ENCODE results near the gene CTF1. TPM values are rescaled to one million over a fixed set of nuclear protein-coding genes. Genes with fewer than 3 reads are reported as not detected.

The CTF1 gene
- 0.19 and 0.65 TPM in 2 replicates for total RNA-seq

DNA sequence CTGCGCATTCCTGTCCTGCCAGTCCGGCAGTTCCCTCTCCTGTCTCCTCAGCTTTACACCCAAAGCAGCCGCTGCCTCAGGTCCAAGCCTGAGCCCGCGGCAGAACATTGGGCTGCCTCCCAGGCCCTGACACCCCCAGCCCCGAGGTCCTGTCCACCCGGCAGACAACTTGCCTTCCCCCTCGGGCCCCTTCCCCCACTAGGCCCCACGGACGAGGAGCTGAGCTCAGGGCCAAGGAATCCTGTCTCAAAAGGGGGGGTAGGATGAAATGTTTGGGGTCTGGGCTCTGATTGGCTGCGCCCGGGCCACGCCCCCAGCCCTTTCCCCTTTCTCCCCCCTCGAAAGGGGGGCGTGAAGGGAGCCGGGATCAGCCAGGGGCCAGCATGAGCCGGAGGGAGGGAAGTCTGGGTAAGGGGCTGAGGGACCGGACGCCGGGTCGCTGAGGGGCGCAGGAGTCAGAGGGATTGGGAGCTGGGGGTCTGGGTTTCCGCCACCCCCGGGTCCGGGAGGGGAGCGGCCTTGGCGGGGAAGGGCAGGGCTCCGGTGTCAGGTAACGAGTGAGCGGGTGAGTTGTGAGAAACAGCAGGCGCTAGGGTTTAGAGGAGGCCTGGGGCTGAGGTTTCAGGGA, at the start of gene CTF1:
TSS of gene CTF1 (plus strand) at position 354 of the 628 bp plus-strand sequence. CDS start at position 384, 30 bp downstream.

DNA sequence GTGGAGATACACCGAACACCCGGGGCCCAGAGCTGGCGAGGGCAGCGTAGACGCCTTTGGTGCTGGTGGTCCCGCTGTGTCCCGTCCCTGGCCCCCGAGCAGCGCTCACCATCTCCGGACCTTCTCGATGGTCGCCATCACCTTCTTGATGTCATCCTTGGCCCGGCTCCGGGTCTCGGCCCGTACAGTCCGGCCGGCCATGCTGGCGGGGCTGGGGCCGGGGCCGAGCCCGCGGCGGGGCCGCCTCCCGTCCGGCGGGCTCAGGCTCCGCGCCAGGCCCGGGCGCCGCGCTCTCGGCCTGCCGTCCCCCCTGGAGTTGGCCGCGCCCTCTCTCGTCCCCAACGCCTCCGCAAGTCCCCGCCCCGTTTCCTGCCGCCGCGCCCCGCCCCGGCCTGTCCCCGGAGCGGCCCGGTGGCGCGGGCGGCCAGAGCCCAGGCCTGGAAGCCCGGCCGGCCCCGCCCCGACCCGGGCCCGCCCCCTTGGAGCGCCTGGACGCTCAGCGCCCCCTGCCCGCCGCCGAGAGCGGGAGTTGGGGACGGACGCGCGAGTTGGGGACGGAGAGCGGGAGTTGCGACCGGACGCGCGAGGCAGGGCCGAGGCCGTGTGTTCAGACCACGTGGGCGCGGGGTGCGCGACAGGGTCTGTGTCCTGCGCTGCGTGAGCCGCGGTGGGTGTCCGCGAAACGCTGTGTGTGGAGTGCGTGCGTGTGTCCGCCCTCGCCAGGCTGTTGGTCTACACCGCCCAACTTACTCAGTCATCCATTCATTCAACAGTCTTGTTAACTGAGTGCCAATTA, 2.5 kb upstream of the CTF1 start, which contains the start of gene BCL7C:
TSS of gene BCL7C (minus strand) at position 334 of the 796 bp plus-strand sequence. CDS start at position 201, 133 bp downstream.

GRCh38 chr16:30923554-30924075, 27.2 kb downstream of the CTF1 start, which contains the start of gene FBXL19:
Gene FBXL19, plus strand, starts transcription at chr16:30923572. Its CDS starts 2,183 bp downstream, at chr16:30925755.

DNA sequence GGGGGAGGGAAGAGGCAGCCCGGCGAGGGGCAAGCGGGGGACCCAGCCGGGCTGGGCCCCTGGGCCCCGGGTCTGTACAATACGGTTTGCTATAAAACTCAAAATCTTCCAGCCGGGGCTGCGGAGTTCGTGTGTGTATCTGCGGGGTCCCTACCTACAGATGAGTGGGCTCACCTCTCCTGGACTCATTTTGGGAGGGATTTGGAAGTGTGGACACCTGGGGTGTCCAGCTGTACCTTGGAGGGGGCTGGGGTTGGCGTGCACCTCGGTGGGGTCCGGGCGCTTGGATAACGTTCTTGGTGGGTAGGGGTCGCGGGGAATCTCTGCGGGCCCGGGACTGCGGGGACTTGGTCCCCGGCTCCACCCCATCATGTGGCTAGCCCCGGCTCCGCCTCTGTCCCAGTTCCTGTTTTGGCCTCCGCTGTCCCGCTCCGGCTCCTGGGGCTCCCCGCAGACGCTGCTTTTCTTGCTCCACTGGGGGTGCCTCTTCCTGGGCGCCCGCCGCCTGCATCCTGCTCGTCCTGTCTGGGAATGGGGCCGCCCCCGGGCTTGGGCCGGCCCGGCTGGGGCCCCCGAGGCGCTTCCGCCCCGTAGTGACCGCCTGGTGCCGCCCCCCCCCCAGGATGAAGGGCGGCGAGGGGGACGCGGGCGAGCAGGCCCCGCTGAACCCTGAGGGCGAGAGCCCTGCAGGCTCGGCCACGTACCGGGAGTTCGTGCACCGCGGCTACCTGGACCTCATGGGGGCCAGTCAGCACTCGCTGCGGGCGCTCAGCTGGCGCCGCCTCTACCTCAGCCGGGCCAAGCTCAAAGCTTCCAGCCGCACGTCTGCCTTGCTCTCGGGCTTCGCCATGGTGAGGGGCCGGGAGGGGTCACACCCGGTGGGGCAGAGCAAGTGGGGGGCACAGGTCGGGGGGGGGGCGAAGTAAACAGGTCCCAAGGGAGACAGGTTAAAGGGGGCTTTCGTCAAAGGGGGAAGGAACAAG, 52.5 kb downstream of the CTF1 start, which contains the start of gene ORAI3:
TSS of gene ORAI3 (plus strand) at position 402 of the 983 bp plus-strand sequence. CDS start at position 624, 222 bp downstream.

Small RNA genes lying within 50 kb of the gene (small RNA-seq; reads per million reads assigned to genes)
- not detected for gene AC135048.1
- not detected for gene MIR4519
- not detected for gene MIR762

Other genes with a start within 250 kb of the CTF1 start
- 11.4 and 15.7 TPM in 2 replicates for gene PRR14, start 245.7 kb upstream of the CTF1 start, total RNA-seq
- 31.4 and 40.1 TPM in 2 replicates for gene FBRS, start 238.2 kb upstream of the CTF1 start, total RNA-seq
- 30.4 and 31.7 TPM in 2 replicates for gene SRCAP, start 197.4 kb upstream of the CTF1 start, total RNA-seq
- 20.9 and 25.4 TPM in 2 replicates for gene PHKG2, start 148.2 kb upstream of the CTF1 start, total RNA-seq
- 2.0 and 3.5 TPM in 2 replicates for gene CFAP119, start 134.6 kb upstream of the CTF1 start, total RNA-seq
- 89.9 and 94.1 TPM in 2 replicates for gene RNF40, start 134.3 kb upstream of the CTF1 start, total RNA-seq
- 13.9 and 18.3 TPM in 2 replicates for gene ZNF629, start 109.4 kb upstream of the CTF1 start, total RNA-seq
- 25.7 and 31.0 TPM in 2 replicates for gene BCL7C, start 2.5 kb upstream of the CTF1 start, total RNA-seq
- 33.7 and 42.1 TPM in 2 replicates for gene FBXL19, start 27.0 kb downstream of the CTF1 start, total RNA-seq
- 24.2 and 26.8 TPM in 2 replicates for gene ORAI3, start 52.5 kb downstream of the CTF1 start, total RNA-seq
- 5.1 and 16.0 TPM in 2 replicates for gene SETD1A, start 61.1 kb downstream of the CTF1 start, total RNA-seq
- 15.6 and 22.2 TPM in 2 replicates for gene HSD3B7, start 88.6 kb downstream of the CTF1 start, total RNA-seq
- 0.33 and 0.48 TPM in 2 replicates for gene STX1B, start 114.0 kb downstream of the CTF1 start, total RNA-seq
- gene STX4, start 136.9 kb downstream of the CTF1 start, total RNA-seq, result 22.5 and 25.1 TPM in 2 replicates
- gene ZNF668, start 177.6 kb downstream of the CTF1 start, total RNA-seq, result 12.4 and 16.0 TPM in 2 replicates
- gene ZNF646, start 177.8 kb downstream of the CTF1 start, total RNA-seq, result 20.8 and 23.5 TPM in 2 replicates
- gene PRSS53, start 192.3 kb downstream of the CTF1 start, total RNA-seq, result 1.3 and 2.3 TPM in 2 replicates
- gene VKORC1, start 198.2 kb downstream of the CTF1 start, total RNA-seq, result 60.6 and 96.4 TPM in 2 replicates
- gene BCKDK, start 211.8 kb downstream of the CTF1 start, total RNA-seq, result 45.9 and 56.5 TPM in 2 replicates
- gene KAT8, start 221.1 kb downstream of the CTF1 start, total RNA-seq, result 36.1 and 40.2 TPM in 2 replicates
- gene PRSS8, start 239.1 kb downstream of the CTF1 start, total RNA-seq, result not detected in 2 replicates

Data from vein endothelial cell (primary cell).